GM19025 (cell line): ENCODE measurements around the gene AHCY.
"Not testable (repeated sequence)": the region's sequence is repeated elsewhere in the genome, so short reads cannot be mapped to it uniquely, and the experiment has no call there.

Experiments used
- ATAC-seq: cut with Tn5 transposase; IDR thresholded peaks from one replicate; pipeline ENCODE4 v1.9.1; 2021; ENCODE audit warnings: mild to moderate bottlenecking, low read depth, moderate library complexity; ENCODE audit not compliant: unreplicated experiment

Gene AHCY

DNA sequence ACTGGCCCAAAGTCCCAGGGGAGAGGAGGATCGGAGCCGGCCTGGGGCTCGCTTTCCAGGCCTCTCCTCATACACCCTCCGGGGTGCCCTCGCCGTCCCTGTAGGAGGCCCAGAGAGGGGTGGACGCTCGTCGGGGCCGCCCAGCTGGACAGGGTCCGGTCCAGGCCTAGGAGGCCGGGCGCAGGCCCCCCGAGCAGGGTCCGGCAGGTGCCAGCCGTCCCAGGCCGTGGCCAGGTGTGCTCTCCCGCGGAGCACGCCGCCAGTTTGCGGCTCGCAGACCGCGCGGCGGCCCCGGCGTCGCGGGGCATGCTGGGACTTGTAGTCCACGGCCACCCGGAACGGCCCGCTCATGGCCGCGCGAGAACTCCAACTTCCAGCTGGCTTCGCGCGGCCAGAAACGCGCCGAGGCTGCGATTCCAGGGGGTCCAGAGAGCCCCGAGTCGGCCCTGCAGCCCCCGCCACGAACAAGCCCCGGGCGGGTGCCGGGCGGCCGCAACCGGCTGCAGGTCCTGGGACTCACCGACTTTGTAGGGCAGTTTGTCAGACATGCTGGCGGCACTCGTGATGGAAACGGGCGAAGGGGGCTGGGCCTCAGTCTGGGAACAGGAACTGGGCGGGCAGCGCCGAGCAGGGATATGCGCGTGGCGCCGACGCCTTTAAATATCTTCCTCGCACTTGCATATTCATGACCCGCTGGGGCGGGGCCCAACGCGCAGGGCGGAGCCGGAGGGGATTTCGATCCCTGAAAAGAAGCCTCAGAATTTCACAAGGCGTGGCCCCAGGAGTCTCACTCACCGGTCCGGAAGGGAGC lies at the start of gene AHCY:
Gene AHCY, minus strand, starts transcription at position 633 of the 811 bp plus-strand sequence. Its CDS starts 85 bp downstream, at position 548.
- peak; percentile 83 for ATAC-seq

GRCh38 chr20:34350095-34350494 lies 46.9 kb upstream of the AHCY start:
- ATAC-seq: no peak

GRCh38 chr20:34347571-34347970 lies 44.4 kb upstream of the AHCY start:
- no peak for ATAC-seq

- ATAC-seq: not testable (repeated sequence)
These were observed 43.3 kb upstream of the AHCY start for GRCh38 chr20:34346533-34346865.

DNA sequence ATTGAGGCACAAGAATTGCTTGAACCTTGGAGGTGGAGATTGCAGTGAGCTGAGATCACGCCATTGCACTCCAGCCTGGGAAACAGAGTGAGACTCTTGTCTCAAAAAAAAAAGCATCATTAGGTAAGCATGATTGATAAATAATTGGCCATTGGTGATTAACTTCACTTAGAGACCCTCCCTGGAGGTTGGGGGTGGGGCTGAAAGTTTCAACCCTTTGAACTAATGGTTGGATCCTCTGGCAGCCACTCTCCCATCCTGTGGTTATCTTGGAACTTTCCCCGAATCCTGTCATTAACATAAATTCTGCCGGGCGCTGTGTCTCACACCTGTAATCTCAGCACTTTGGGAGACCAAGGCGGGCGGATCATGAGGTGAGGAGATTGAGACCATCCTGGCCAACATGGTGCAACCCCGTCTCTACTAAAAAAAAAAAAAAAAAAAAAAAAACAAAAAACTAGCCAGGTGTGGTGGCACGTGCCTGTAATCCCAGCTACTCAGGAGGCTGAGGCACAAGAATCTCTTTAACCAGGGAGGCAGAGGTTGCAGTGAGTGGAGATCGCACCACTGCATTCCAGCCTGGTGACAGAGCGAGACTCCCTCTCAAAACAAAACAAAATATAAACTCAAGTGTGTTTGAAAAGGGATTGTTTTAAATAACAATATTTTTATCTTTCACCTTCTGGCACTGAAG lies 42.8 kb upstream of the AHCY start:
- not testable (repeated sequence) for ATAC-seq

DNA sequence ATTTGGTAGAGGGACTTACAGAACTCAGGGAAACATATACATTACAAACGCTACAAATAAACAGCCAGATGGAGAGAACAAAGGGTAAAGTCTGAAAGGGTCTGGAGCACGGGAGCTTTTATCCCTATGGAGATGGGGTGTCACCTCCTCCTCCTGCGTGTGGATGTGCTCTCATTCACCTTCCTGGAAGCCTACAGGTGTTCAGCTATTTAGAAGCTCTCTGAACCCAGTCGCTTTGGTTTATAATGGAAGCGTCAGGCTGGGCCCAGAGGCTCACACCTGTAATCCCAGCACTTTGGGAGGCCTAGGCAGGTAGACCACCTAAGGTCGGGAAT lies 42.2 kb upstream of the AHCY start:
- no peak for ATAC-seq

DNA sequence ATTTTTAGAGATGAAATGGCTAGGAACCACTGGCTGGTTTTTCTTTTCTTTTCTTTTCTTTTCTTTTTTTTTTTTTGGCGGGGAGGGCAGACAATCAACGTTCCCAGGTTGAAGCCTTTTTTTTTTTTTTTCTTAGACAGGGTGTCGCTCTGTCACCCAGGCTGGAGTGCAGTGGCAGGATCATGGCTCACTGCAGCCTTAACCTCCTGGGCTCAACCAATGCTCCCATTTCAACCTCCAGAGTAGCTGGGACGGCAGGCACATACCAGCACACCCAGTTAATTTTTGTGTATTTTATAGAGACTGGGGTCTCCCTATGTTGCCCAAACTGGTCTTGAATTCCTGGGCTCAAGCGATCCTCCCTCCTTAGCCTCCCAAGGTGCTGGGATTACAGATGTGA lies 41.1 kb upstream of the AHCY start:
- ATAC-seq: no peak

DNA sequence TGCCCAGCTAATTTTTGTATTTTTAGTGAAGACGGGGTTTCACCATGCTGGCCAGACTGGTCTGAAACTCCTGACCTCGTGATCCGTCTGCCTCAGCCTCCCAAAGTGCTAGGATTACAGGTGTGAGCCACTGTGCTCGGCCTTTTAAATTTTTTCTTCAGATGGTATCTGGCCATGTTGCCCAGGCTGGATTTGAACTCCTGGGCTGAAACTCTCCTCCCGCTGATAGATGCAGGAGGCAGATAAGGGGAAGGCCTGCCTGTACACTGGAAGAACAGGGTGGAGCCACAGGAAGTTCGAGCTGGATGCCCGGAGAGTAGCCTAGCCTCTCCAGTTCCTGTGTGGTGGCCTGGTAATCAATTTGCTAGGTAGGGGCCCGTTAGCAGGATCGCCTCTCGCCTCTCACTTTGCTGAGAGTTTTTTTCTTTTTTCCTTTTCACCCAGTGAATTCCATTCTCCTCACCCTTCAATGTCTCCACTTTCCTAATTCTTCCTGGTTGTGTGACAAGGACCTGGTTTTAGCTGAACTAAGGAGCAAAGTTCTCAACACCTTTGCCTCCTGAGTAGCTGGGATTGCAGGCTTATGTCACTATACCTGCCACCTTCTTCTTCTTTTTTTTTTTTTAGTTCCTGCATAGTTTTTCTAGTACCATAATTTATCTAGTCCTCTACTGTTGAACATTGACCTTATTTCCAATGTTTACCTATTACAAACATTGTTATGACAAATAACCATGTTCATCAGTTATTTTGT lies 40.5 kb upstream of the AHCY start:
- no peak for ATAC-seq

DNA sequence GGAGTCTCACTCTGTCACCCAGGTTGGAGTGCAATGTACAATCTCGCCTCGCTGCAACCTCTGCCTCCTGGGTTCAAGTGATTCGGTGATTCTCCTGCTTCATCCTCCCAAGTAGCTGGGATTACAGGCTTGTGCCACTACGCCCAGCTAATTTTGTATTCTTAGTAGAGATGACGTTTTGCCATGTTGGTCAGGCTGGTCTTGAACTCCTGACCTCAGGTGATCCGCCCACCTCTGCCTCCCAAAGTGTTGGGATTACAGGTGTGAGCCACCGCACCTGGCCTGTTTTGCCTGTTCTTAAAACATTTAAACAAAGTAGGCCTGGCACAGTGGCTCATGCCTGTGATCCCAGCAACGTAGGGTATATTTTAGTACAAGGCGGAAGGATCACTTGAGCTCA lies 38.0 kb upstream of the AHCY start:
- not testable (repeated sequence) for ATAC-seq

DNA sequence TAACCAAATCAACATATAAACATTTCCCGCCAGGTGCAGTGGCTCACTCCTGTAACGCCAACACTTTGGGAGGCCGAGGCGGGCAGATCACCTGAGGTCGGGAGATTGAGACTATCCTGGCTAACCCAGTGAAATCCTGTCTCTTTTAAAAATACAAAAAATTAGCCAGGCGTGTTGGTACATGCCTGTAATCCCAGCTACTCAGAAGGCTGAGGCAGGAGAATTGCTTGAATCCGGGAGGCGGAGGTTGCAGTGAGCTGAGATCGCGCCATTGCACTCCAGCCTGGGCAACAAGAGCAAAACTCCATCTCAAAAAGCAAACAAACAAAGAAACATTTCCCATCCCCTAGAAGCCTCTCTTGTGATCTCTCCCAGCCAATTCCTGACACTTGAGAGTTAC lies 37.6 kb upstream of the AHCY start:
- not testable (repeated sequence) for ATAC-seq

GRCh38 chr20:34337982-34338726 lies 35.0 kb upstream of the AHCY start:
- ATAC-seq: peak; percentile 70

DNA sequence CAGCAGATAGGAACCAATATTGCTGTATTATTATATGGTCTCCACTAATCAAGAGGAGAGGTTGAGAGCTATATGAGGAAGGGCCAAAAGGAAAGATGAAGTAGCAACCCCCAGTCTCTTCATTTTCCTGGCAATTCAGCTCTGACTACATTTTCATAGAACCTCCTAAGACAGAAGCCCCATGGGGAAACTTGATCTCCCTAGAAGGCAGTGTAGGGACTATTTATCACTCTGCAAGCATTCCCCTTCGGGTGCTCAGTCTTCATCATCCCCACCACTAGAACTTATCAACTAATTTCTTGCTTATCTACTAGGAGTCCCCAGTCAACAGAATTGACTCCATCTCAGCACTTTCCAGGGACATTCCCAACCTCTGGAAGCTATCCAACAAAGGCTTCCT lies 34.4 kb upstream of the AHCY start:
- ATAC-seq: no peak

DNA sequence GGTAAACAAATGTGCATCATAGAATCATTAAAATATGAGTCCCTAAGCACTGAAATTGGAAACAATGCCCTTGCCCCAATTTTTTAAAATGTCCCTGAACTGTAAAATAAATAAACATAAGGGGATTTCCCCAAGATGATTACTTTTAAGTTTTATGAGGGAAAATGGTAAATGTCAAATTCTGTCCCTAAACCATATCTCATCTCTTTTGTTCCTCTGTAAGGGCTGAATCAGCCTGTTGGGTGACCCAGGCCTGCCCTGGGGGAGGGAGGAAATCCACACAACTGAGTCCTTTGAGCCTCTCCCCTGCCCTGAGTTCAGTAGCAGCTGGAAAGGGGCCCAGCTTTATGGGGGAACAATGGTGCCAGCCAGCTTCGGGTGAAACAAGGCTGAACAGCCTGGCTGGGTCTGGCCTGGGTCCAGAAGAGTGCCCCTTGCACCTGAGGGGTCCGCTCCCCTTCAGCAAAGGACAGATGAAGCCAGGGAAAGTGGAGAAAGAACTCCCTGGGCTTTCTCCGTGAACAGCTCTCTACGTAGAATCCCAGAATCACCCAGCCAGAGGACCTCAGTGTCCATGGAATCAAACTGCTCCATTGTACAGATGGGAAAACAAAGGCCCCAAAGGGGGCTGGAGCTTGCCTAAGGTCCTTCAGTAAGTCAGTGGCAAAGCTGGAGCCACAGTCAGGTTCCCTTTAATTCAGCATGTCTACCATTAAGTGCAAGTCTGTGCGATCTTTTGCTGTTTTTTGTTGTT lies 31.7 kb upstream of the AHCY start:
- ATAC-seq: no peak

GRCh38 chr20:34333786-34334185 lies 30.6 kb upstream of the AHCY start:
- ATAC-seq: no peak

DNA sequence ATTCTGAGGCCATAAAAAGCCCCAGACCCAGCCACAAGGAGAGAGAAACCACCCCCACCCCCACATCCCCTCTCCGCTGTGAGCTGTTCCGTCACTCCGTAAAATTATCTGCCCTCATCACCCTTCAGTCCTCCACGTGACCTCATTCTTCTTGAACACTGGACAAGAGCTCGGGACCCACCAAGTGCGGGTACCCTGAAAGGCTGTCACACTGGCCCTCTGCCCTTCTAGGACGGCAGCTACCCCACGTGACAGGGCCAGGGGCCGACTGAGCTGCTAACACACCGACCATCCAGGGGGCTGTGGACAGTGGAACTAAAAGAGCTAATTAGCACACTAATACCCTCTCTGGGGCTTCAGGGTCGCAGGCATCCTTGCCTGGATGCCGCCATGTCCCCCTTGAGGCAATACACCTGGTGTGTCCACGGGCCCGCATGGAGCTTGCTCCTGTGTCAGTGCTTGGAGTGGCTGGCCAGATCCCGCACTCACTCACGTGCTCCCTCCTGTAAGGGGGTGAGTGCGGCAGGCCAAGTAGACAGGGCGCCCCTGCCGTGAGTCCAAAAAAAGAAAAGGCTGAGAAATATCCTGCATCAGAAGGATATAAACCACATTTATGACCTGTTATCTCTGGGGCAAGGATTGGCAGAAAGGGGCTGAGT lies 29.2 kb upstream of the AHCY start:
- no peak for ATAC-seq

DNA sequence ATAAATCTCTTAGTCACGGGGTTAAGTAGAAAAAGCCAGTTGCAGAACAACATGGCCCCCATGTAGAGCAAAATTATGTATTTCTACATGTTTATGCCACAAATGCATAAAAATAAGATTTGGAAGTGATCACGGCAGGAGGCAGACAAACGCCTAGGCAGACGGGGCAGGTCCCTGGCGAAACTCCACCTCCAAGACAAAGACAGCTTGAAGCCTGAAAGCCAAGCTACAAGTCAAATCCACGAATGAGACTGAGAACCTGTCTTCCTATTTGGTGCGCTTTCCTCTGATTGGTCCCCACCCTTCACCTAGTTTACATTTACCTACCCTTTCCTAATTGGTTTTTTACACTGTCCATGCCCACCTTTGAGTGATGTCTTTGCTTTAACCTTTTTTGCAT lies 28.7 kb upstream of the AHCY start:
- ATAC-seq: no peak

GRCh38 chr20:34330861-34331544 lies 27.8 kb upstream of the AHCY start:
- not testable (repeated sequence) for ATAC-seq

GRCh38 chr20:34328928-34329677 lies 25.9 kb upstream of the AHCY start:
- ATAC-seq: no peak
